KG1 (cell line): Measurements from ENCODE around the gene MED22.
"Not testable (repeated sequence)": the region's sequence is repeated elsewhere in the genome, so short reads cannot be mapped to it uniquely, and the experiment has no call there.

Experiments used
- DNase-seq: peaks from one replicate; lab custom pipeline; 2025; lab: John Stamatoyannopoulos, UW

Gene MED22

GRCh38 chr9:133334888-133335287 lies 13.0 kb downstream of the MED22 start:
- not testable (repeated sequence) for DNase-seq

GRCh38 chr9:133334161-133334560 lies 13.8 kb downstream of the MED22 start:
- no peak for DNase-seq

- no peak for DNase-seq
Measured at GRCh38 chr9:133333566-133333965, 14.4 kb downstream of the MED22 start.

GRCh38 chr9:133333011-133333410 lies 14.9 kb downstream of the MED22 start:
- no peak for DNase-seq

DNA sequence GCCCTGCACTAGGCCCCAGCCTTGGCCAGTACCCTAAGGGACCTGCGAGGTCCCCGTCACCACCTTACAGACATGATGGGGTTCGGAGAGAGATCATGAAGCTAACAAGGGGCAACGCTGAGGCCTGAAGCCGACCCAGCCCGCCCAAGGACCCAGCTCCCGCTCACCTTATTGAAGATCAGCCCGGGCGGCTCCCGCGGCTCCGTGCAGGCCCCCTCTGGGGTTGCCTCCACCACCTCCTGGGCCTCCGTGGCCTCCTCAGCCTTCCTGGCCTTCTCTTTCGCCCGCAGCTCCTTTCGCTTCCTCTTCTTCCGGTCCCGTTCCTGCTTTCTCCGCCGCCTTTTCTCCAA lies 15.6 kb downstream of the MED22 start:
- no peak for DNase-seq

GRCh38 chr9:133331641-133332380 lies 16.1 kb downstream of the MED22 start:
- DNase-seq = no peak

GRCh38 chr9:133331221-133331620 lies 16.7 kb downstream of the MED22 start:
- DNase-seq = no peak

DNA sequence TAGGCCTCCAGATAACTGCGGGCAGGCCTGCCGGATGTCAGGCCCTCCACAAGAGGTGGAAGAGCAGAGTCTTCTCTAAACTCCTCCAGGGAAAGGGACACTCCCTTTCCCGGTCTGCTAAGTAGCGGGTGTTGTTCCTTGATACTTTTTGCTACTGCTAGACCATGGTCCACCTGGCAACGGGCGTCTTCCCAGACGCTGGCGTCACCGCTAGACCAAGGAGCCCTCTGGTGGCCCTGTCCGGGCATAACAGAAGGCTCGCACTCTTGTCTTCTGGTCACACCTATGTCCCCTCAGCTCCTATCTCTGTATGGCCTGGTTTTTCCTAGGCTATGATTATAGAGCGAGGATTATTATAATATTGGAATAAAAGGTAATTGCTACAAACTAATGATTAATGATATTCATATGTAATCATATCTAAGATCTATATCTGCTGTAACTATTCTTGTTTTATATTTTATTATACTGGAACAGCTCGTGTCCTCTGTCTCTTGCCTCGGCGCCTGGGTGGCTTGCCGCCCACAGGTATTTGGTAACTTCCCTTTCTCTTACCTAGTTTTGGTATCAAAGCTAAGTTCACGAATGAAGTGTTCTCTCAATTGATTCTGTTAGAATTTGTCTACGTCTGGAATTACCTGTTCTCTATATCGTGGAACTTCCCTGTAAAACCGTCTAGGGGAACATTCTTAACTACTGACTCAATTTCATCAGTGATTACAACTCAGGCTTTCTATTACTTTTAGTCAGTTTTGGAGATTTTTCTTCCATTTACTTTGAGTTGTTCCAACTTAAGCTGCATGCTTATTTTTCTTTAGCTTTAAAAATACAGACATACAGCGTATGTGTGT lies 18.4 kb downstream of the MED22 start:
- DNase-seq = not testable (repeated sequence)

DNA sequence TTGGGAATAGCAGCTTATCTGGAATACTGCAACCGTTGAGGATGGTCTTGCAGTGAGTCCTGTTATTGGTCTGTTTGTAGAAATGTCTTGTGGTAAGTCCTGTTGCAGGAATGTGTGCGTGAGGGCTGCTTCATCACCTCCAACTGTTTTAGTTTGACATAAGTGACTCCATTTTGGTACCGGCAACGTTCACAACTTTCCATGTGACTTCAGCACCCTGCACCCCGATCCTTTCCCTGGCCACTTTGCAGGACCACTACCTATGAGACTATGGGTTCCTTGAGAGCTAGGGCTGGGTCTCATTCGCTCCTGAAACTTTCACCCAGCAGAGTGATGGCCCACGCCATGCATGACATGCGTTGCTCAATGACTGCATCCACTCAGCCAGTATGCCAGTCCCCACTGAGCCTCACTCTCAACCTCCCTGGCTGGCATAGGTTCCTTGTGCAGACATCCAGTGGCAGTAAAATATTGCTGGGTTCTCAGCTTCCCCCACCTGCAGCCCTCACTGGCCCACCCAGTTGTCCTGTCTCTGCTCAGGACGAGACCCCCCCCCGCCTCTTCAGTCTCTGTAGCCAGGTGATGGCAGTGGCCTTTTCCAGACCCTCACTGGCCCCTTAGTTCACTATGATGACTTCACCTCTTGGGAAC lies 20.0 kb downstream of the MED22 start:
- DNase-seq = no peak

DNA sequence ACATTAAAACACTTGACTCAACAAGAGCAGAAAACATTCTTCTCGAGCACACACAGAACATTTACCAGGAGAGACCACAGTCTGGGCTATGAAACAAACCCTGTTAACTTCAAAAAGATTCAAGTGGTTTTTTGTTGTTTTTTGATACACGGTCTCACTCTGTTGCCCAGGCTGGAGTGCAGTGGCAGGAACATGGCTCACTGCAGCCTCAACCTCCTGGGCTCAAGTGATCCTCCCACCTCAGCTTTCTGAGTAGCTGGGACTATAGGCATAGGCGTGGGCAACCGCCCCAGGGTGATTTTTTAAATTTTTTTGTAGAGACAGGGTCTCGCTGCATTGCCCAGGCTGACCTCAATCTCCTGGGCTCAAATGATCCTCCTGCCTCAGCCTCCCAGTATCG lies 20.9 kb downstream of the MED22 start:
- DNase-seq = not testable (repeated sequence)

DNA sequence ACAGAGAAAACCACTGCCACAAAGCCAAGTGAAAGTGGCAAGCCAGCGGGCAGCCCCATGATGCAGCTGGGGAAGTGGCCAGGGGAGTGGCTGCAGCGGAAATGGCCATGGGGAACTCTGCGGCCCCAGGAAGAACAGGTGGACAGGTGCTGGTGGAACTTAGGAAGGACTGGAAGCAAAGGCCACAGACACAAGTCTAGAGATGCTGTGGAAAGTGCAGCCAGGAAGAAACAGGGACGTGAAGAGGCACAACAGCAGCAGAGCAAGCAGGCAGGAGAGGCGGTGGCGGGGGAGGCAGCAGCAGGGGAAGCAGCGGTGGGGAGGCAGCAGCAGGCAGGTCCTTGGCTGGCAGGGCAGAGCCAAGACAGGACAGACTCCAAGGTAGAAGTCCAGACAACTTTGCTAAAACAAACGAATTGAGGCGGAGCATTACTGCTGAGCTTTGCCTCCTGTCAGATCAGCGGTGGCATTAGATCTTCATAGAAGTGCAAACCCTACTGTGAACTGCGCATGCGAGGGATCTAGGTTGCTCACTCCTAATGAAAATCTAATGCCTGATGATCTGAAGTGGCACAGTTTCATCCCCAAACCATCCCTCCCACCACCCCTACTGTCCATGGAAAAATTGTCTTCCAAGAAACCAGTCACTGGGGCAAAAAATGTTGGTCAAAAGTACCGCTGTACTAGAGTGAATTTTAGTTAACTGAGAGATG lies 23.8 kb downstream of the MED22 start:
- no peak for DNase-seq

GRCh38 chr9:133323211-133323610 lies 24.7 kb downstream of the MED22 start:
- no peak for DNase-seq

DNA sequence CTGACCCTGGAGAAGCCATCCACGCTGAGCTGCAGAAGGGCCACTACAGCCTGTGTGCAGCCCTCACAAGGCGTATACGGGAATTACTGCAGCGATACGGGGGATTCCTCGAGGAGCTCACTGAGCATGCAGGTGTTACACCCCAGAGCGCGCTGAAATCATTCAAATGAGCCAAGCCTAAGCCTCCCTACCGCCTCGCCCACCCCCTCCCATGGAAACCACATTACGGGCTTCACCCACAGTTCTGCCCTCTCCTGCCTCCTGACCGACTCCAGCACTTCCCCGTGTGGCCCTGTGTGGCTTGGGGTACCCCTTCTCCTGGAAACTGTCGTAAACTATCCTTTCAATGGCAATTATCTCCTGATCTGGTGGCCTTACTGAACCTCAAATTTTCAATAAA lies 25.2 kb downstream of the MED22 start:
- no peak for DNase-seq

DNA sequence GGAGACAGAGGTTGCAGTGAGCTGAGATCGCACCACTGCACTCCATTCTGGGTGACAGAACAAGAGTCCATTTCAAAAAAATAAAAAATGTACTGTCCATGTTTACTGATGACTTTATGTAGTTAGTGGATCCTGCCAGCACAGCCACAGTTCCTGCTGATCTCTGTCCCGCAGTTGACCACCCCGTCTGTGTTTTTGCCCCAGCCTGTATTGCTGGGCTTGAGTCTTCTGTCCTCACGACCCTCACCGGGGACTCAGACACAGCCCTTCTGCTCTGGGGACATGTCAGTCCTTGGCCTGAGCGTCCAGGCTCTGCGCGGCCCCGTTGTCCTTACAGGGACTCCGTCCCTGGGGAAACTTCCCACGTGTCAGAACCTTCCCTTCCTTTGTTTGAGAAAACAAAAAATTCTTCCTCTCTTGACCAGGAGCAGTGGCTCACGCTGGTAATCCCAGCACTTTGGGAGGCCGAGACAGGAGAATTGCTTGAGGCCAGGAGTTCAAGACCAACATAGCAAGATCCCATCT lies 26.5 kb downstream of the MED22 start:
- DNase-seq = no peak

DNA sequence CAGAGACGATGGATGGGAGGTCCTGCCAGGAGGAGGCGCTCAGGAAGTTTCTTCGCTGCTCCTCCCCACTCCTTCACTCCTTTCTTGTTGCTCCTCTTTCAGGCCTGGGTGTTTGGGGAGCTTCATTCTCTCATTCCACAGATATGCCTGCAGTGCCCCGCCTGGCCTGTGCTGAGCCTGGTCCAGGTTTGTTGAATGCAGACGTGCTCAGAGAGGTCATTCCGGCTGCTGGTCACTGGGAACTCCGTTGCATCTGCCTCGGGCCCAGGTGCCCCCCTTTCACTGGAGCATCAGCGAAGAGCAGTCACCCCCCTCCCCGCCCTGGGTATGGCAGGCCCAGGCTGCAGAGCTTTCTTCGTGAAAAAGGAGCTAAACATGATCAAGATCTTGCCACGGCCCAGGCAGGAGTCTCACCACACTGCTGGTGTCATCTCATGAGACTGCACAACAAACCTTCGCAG lies 27.5 kb downstream of the MED22 start:
- DNase-seq = no peak

GRCh38 chr9:133317551-133317950 lies 30.4 kb downstream of the MED22 start:
- not testable (repeated sequence) for DNase-seq

GRCh38 chr9:133315997-133316396 lies 31.9 kb downstream of the MED22 start:
- DNase-seq = no peak

DNA sequence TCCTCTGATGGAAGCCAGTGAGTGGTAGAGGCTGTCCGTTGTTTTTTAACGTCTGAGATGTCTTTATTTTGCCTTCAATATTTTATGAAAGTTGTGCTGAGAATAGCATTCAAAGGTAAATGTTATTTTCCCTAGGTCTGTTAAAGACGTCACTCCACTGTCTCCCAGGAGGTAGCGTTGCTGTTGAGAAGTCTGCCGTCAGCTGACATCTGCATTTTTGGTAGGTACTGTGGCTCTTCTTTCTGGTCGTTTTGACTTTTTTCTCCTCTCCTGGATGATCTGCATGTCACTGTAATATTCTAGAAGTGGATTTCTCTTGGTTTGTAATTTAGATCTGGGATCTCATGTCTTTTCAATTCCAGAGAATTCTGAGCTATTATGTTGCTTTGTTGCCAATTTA lies 38.3 kb downstream of the MED22 start:
- DNase-seq = no peak

GRCh38 chr9:133307301-133307700 lies 40.6 kb downstream of the MED22 start:
- no peak for DNase-seq

GRCh38 chr9:133306242-133307204 lies 41.4 kb downstream of the MED22 start:
- no peak for DNase-seq

GRCh38 chr9:133305731-133306130 lies 42.2 kb downstream of the MED22 start:
- no peak for DNase-seq
